ENCODE data around the gene ATR.

DNA sequence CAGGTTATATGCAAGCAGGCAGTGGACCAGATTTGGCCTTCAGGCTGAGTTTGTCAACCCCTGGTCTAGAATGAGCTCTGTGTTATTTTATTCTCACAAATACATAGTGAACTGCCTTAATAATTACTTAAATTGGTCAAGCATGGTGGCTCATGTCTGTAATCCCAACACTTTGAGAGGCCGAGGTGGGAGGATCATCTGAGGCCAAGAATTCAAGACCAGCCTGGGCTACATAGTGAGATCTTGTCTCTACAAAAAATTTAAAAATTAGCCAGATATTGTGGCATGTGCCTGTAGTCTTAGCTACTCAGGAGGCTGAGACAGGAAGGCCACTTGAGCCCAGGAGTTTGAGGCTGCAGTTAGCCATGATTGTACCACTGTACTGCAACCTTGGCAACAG lies 32.7 kb upstream of the ATR start:
- TF ChIP-seq, protein P1, sequence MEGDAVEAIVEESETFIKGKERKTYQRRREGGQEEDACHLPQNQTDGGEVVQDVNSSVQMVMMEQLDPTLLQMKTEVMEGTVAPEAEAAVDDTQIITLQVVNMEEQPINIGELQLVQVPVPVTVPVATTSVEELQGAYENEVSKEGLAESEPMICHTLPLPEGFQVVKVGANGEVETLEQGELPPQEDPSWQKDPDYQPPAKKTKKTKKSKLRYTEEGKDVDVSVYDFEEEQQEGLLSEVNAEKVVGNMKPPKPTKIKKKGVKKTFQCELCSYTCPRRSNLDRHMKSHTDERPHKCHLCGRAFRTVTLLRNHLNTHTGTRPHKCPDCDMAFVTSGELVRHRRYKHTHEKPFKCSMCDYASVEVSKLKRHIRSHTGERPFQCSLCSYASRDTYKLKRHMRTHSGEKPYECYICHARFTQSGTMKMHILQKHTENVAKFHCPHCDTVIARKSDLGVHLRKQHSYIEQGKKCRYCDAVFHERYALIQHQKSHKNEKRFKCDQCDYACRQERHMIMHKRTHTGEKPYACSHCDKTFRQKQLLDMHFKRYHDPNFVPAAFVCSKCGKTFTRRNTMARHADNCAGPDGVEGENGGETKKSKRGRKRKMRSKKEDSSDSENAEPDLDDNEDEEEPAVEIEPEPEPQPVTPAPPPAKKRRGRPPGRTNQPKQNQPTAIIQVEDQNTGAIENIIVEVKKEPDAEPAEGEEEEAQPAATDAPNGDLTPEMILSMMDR (conservative IDR thresholded peaks at IDR 0.05; ENCODE audit: low read depth, low read length) = no peak
- TF ChIP-seq EZH2 (IDR thresholded peaks at IDR 0.05; ENCODE audit: borderline replicate concordance, low read depth, low read length, poor library complexity, severe bottlenecking) = no peak
